Osteoblast (primary cell): ENCODE results near the gene ABCC1. TPM values are rescaled to one million over a fixed set of nuclear protein-coding genes. Genes with fewer than 3 reads are reported as not detected.

ENCODE experiments used
- DNase-seq: peaks from one replicate; pipeline ENCODE4 v3.0.0; 2011; ENCODE audit warnings: low spot score, mixed read lengths; ENCODE audit not compliant: insufficient read length; ENCODE audit errors: missing footprints
- H2AFZ ChIP-seq: 2 replicates; pipeline ENCODE4 v1.6.0; 2011; ENCODE audit warnings: mild to moderate bottlenecking, low read length
- H3K27ac ChIP-seq: 2 replicates; pipeline ENCODE4 v1.5.1; 2011; ENCODE audit warnings: mild to moderate bottlenecking, low read depth, low read length, moderate library complexity
- H3K27me3 ChIP-seq: 2 replicates; pipeline ENCODE4 v1.6.0; 2012; ENCODE audit warnings: mild to moderate bottlenecking, control low read depth, inconsistent platforms, low read length, moderate library complexity; ENCODE audit not compliant: insufficient read depth
- H3K36me3 ChIP-seq: 2 replicates; pipeline ENCODE4 v1.5.1; 2011; ENCODE audit warnings: mild to moderate bottlenecking, low read length, control low read depth, moderate library complexity; ENCODE audit not compliant: insufficient read depth
- H3K4me1 ChIP-seq: 2 replicates; pipeline ENCODE4 v1.5.1; 2011; ENCODE audit warnings: mild to moderate bottlenecking, low read length, control low read depth, moderate library complexity; ENCODE audit not compliant: insufficient read depth
- H3K4me2 ChIP-seq: 2 replicates; pipeline ENCODE4 v1.6.0; 2011; ENCODE audit warnings: mild to moderate bottlenecking, low read length; ENCODE audit not compliant: insufficient read depth
- H3K4me3 ChIP-seq: fragments of 200-600 bp; sonication (generic); 3 replicates; pipeline ENCODE4 v1.5.1; 2012; ENCODE audit warnings: mild to moderate bottlenecking, low read length, inconsistent platforms; ENCODE audit not compliant: insufficient read depth
- H3K79me2 ChIP-seq: 2 replicates; pipeline ENCODE4 v1.6.0; 2012; ENCODE audit warnings: mild to moderate bottlenecking, low read length, control low read depth, inconsistent platforms; ENCODE audit not compliant: insufficient read depth
- H3K9me3 ChIP-seq: 2 replicates; pipeline ENCODE4 v1.5.1; 2011; ENCODE audit warnings: low read depth, low read length, control low read depth
- H4K20me1 ChIP-seq: 2 replicates; pipeline ENCODE4 v1.6.0; 2012; ENCODE audit warnings: mild to moderate bottlenecking, low read length, control low read depth; ENCODE audit not compliant: insufficient read depth
- total RNA-seq: library from RNA; depleted of rRNA; stranded (reverse); fragments of >200 nt; gene quantifications from 2 replicates; pipeline ENCODE4 v1.2.3, GENCODE V29; 2012
- TF ChIP-seq, protein P1 (sequence below): IDR thresholded peaks from 2 replicates; pipeline ENCODE4 v1.5.1; 2011; ENCODE audit warnings: mild to moderate bottlenecking, low read depth, low read length, moderate library complexity; ENCODE audit errors: extremely low read depth

Gene ABCC1
- total RNA-seq, 1 donor = 33.7 TPM

DNA sequence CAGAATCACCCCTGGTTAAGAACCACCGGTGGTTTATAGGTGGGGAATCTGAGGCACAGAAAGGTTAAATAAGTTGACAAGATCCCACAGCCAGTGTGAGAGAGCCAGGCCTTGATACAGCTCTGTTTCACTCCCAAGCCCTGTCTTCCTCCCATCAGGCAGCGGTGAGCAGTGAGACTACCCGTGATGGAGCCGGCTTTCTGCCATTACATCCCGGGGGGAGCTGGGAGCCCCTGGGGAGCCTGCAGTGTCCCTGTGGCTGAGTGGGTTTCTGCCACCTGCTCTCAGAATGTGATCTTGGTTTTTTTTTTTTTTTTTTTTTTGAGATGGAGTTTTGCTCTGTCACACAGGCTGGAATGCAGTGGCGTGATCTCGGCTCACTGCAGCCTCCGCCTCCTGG lies 66.4 kb downstream of the ABCC1 start:
- Histone ChIP-seq H3K27me3 (no peaks in the 10 kb centered on the region), H4K20me1 (peaks cover 11% of the 10 kb centered on the region), H3K9me3 (no peaks in the 10 kb centered on the region), H3K79me2 (peaks cover 15% of the 10 kb centered on the region), H3K4me1 (peaks cover 25% of the 10 kb centered on the region), H2AFZ (no peak overlapping the region), H3K36me3 (peaks cover 27% of the 10 kb centered on the region), H3K4me2 (no peak overlapping the region), H3K27ac (no peak overlapping the region), H3K4me3 (no peak overlapping the region)
- TF ChIP-seq, protein P1, sequence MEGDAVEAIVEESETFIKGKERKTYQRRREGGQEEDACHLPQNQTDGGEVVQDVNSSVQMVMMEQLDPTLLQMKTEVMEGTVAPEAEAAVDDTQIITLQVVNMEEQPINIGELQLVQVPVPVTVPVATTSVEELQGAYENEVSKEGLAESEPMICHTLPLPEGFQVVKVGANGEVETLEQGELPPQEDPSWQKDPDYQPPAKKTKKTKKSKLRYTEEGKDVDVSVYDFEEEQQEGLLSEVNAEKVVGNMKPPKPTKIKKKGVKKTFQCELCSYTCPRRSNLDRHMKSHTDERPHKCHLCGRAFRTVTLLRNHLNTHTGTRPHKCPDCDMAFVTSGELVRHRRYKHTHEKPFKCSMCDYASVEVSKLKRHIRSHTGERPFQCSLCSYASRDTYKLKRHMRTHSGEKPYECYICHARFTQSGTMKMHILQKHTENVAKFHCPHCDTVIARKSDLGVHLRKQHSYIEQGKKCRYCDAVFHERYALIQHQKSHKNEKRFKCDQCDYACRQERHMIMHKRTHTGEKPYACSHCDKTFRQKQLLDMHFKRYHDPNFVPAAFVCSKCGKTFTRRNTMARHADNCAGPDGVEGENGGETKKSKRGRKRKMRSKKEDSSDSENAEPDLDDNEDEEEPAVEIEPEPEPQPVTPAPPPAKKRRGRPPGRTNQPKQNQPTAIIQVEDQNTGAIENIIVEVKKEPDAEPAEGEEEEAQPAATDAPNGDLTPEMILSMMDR = no peak
- no peak for DNase-seq

DNA sequence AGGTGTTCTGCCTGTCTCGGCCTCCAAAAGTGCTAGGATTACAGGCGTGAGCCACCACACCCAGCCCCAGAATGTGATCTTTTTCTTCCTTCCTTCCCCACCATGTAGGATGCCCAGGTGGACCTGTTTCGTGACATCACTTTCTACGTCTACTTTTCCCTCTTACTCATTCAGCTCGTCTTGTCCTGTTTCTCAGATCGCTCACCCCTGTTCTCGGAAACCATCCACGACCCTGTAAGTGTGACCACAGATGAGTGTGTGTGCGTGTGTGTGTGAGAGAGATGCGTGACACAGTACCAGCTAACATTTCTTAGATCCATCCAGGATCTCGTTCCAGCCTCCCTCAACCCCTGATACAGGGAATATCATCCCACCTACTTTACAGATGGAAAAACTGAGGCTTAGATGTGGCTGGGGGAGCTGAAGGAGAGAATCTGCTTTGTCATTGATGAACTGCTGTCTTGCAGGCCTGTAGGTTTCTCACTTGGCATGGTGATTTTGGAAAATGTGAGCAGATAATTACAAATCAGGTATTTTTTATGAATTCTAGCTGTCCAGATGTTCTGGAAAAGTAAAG lies 67.1 kb downstream of the ABCC1 start:
- TF ChIP-seq, protein P1 = no peak
- Histone ChIP-seq H3K27ac (no peak overlapping the region), H3K4me1 (peaks cover 26% of the 10 kb centered on the region), H2AFZ (no peak overlapping the region), H3K79me2 (peaks cover 16% of the 10 kb centered on the region), H3K4me2 (no peak overlapping the region), H3K36me3 (peaks cover 29% of the 10 kb centered on the region), H3K9me3 (no peaks in the 10 kb centered on the region), H4K20me1 (peaks cover 11% of the 10 kb centered on the region), H3K27me3 (no peaks in the 10 kb centered on the region), H3K4me3 (no peak overlapping the region)
- DNase-seq = no peak

- Histone ChIP-seq H3K4me3 (no peak overlapping the region), H3K36me3 (peaks cover 29% of the 10 kb centered on the region), H3K27me3 (no peaks in the 10 kb centered on the region), H3K4me1 (peaks cover 39% of the 10 kb centered on the region), H3K4me2 (no peak overlapping the region), H4K20me1 (peaks cover 11% of the 10 kb centered on the region), H3K79me2 (peaks cover 17% of the 10 kb centered on the region), H3K9me3 (no peaks in the 10 kb centered on the region), H3K27ac (no peak overlapping the region), H2AFZ (no peak overlapping the region)
- DNase-seq = no peak
- TF ChIP-seq, protein P1 = no peak
These were observed 68.4 kb downstream of the ABCC1 start for GRCh38 chr16:16017812-16018211.

- no peak for DNase-seq
- no peaks in the 10 kb centered on the region for H3K27me3 ChIP-seq
- no peak overlapping the region for H3K4me3 ChIP-seq
- H3K36me3 ChIP-seq = peaks cover 29% of the 10 kb centered on the region
- H2AFZ ChIP-seq = no peak overlapping the region
- H3K9me3 ChIP-seq = no peaks in the 10 kb centered on the region
- no peak overlapping the region for H3K4me2 ChIP-seq
- H4K20me1 ChIP-seq = peaks cover 5% of the 10 kb centered on the region
- H3K27ac ChIP-seq = no peak overlapping the region
- peaks cover 22% of the 10 kb centered on the region for H3K79me2 ChIP-seq
- peaks cover 41% of the 10 kb centered on the region for H3K4me1 ChIP-seq
- TF ChIP-seq, protein P1 = no peak
These were observed 69.3 kb downstream of the ABCC1 start for GRCh38 chr16:16018705-16019104.
